ENCODE data around the gene ZNF107.

DNA sequence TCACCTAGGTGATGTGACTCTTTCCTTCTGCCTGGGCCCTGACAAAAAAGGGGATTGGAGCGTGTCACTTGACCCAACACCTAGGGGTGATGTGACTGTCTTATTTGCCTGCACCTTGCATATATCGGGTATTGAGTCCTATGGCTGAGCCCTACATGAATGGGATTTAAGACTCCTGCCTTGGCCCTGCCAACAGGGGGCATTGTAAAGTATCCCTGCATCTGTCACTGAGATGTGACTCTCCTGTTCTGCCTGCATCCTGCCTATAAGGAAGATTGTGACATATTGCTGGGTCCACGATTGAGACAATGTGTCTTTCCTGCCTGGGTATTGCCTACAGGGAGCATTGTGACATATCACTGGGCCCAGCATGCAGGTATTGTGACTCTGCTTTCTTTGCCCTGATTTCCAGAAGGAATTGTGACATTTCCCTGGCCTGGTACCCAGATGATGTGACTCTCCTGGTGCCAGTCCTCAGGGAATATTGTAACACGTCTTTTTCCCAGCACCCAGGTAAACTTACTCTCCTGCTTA, 14.2 kb upstream of the ZNF107 start:
- TF ChIP-seq, protein P1, sequence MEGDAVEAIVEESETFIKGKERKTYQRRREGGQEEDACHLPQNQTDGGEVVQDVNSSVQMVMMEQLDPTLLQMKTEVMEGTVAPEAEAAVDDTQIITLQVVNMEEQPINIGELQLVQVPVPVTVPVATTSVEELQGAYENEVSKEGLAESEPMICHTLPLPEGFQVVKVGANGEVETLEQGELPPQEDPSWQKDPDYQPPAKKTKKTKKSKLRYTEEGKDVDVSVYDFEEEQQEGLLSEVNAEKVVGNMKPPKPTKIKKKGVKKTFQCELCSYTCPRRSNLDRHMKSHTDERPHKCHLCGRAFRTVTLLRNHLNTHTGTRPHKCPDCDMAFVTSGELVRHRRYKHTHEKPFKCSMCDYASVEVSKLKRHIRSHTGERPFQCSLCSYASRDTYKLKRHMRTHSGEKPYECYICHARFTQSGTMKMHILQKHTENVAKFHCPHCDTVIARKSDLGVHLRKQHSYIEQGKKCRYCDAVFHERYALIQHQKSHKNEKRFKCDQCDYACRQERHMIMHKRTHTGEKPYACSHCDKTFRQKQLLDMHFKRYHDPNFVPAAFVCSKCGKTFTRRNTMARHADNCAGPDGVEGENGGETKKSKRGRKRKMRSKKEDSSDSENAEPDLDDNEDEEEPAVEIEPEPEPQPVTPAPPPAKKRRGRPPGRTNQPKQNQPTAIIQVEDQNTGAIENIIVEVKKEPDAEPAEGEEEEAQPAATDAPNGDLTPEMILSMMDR (IDR thresholded peaks at IDR 0.05; ENCODE audit: low read depth, low read length, poor library complexity, severe bottlenecking) = peak; percentile 28
- no peak for TF ChIP-seq EZH2phosphoT487 (IDR thresholded peaks at IDR 0.05; ENCODE audit: borderline replicate concordance, low read length)

Data from DOHH2 (cell line).